ENCODE data around the gene RPRD1B. TPM values are rescaled to one million over a fixed set of nuclear protein-coding genes. Genes with fewer than 3 reads are reported as not detected.

Gene RPRD1B
- total RNA-seq, 1 donor from 2014 or later: 37.7 TPM

DNA sequence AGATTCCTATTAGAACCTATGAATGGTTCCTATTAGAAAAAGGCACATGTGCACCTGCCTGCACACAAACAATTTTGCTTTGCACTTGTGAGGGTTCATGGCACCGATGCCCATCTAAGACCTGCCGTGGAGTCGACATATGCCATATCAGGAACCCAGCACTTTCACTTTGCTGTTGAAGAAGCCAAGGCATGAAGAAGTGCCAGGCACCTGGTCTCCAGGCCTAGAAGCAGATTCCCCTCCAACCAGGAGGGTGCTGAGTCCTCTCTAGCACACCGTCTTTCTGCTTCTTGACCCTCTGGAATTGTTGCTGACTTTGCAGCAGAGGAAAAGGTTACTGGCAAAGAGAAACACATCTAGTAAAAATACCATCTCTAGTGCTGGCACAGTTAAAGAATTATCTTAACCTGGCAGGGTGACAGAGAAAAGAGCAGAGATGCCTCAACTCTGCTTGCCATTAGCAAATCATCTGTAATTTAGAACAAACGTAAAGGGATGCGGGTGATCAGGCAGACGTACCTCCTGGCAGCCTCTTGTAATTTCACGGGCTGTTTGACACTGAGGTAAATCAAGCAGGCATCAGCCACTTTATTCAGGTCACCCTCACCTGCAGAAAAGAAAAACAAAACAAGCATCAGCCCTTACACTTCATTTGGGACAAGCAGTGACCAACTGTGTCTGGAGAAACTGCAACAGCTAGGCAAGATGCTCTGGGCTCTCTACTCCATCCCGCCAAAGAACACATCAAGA is 37.5 kb upstream of the RPRD1B start:
- H3K4me2 ChIP-seq: no peak overlapping the region
- no peak overlapping the region for H3K27ac ChIP-seq
- H3K9me3 ChIP-seq (ENCODE audit: low read depth): no peaks in the 10 kb centered on the region
- no peaks in the 10 kb centered on the region for H3K27me3 ChIP-seq
- H2AFZ ChIP-seq (replicated peaks): no peak overlapping the region
- H4K20me1 ChIP-seq (ENCODE audit: low read depth): peaks cover 3% of the 10 kb centered on the region
- H3K4me3 Mint-ChIP-seq: no peak overlapping the region
- H3K4me1 Mint-ChIP-seq: peaks cover 25% of the 10 kb centered on the region
- H3K79me2 ChIP-seq (ENCODE audit: low read depth): no peaks in the 10 kb centered on the region
- no peak overlapping the region for H3K27ac Mint-ChIP-seq
- no peak overlapping the region for H3K9ac ChIP-seq
- H3K9me3 Mint-ChIP-seq: no peaks in the 10 kb centered on the region
- H3K4me1 ChIP-seq: no peaks in the 10 kb centered on the region
- H3K36me3 ChIP-seq: peaks cover 5% of the 10 kb centered on the region
- TF ChIP-seq, protein P1, sequence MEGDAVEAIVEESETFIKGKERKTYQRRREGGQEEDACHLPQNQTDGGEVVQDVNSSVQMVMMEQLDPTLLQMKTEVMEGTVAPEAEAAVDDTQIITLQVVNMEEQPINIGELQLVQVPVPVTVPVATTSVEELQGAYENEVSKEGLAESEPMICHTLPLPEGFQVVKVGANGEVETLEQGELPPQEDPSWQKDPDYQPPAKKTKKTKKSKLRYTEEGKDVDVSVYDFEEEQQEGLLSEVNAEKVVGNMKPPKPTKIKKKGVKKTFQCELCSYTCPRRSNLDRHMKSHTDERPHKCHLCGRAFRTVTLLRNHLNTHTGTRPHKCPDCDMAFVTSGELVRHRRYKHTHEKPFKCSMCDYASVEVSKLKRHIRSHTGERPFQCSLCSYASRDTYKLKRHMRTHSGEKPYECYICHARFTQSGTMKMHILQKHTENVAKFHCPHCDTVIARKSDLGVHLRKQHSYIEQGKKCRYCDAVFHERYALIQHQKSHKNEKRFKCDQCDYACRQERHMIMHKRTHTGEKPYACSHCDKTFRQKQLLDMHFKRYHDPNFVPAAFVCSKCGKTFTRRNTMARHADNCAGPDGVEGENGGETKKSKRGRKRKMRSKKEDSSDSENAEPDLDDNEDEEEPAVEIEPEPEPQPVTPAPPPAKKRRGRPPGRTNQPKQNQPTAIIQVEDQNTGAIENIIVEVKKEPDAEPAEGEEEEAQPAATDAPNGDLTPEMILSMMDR (IDR thresholded peaks at IDR 0.05): no peak
- no peak for TF ChIP-seq EZH2 (IDR thresholded peaks at IDR 0.05)
- no peak for TF ChIP-seq EZH2phosphoT487 (IDR thresholded peaks at IDR 0.05)
- peaks cover 2% of the 10 kb centered on the region for H3K27me3 Mint-ChIP-seq (ENCODE audit: insufficient read depth, low read depth)
- peaks cover 28% of the 10 kb centered on the region for H3K36me3 Mint-ChIP-seq
- DNase-seq (ENCODE audit: low spot score): no peak
- no peak overlapping the region for H3K4me3 ChIP-seq
- peaks cover 6% of the 10 kb centered on the region for H3F3A ChIP-seq (ENCODE audit: low read depth)

DNA sequence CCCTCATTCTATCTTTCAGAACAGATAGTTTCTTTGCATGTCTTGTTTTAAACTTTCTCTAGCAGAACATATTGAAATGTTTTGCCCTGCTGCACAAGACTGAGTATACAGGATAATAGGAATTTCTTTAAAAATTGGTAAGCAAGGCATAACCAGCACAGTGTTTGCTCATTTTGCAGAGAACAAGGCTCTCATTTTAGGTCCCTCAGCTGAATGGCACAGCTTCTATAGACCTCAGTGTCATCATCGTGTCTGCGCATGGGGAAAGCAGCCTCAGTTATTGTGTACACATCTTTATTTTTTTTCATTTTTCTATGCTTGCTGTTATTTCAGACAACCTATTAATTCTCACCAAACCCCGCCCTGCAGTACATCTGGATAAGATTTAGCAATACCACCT is 36.0 kb upstream of the RPRD1B start:
- Histone ChIP-seq H4K20me1 (ENCODE audit: low read depth) (peaks cover 3% of the 10 kb centered on the region), H3K79me2 (ENCODE audit: low read depth) (no peaks in the 10 kb centered on the region), H3K9me3 (ENCODE audit: low read depth) (no peaks in the 10 kb centered on the region), H3K9ac (no peak overlapping the region), H3K4me1 (no peaks in the 10 kb centered on the region), H3K4me3 (no peak overlapping the region), H3K4me2 (no peak overlapping the region), H3K36me3 (peaks cover 5% of the 10 kb centered on the region), H2AFZ (replicated peaks) (no peak overlapping the region), H3K27me3 (no peaks in the 10 kb centered on the region), H3F3A (ENCODE audit: low read depth) (peaks cover 6% of the 10 kb centered on the region), H3K27ac (no peak overlapping the region)
- H3K4me1 Mint-ChIP-seq: peaks cover 20% of the 10 kb centered on the region
- no peak for DNase-seq (ENCODE audit: low spot score)
- H3K9me3 Mint-ChIP-seq: no peaks in the 10 kb centered on the region
- TF ChIP-seq, protein P1 (IDR thresholded peaks at IDR 0.05): no peak
- TF ChIP-seq EZH2phosphoT487 (IDR thresholded peaks at IDR 0.05): no peak
- TF ChIP-seq EZH2 (IDR thresholded peaks at IDR 0.05): no peak
- peaks cover 38% of the 10 kb centered on the region for H3K36me3 Mint-ChIP-seq
- no peak overlapping the region for H3K27ac Mint-ChIP-seq
- H3K4me3 Mint-ChIP-seq: no peak overlapping the region
- H3K27me3 Mint-ChIP-seq (ENCODE audit: insufficient read depth, low read depth): peaks cover 2% of the 10 kb centered on the region

- H3K27me3 Mint-ChIP-seq (ENCODE audit: insufficient read depth, low read depth): peaks cover 2% of the 10 kb centered on the region
- Histone ChIP-seq H3K4me3 (no peak overlapping the region), H3K36me3 (peaks cover 5% of the 10 kb centered on the region), H3K4me2 (no peak overlapping the region), H4K20me1 (ENCODE audit: low read depth) (peaks cover 3% of the 10 kb centered on the region), H3K79me2 (ENCODE audit: low read depth) (no peaks in the 10 kb centered on the region), H3F3A (ENCODE audit: low read depth) (no peaks in the 10 kb centered on the region), H3K27me3 (no peaks in the 10 kb centered on the region), H3K4me1 (no peaks in the 10 kb centered on the region), H2AFZ (replicated peaks) (no peak overlapping the region), H3K9me3 (ENCODE audit: low read depth) (no peaks in the 10 kb centered on the region), H3K27ac (no peak overlapping the region), H3K9ac (no peak overlapping the region)
- H3K4me3 Mint-ChIP-seq: no peak overlapping the region
- no peak for DNase-seq (ENCODE audit: low spot score)
- peaks cover 36% of the 10 kb centered on the region for H3K36me3 Mint-ChIP-seq
- no peak for TF ChIP-seq EZH2 (IDR thresholded peaks at IDR 0.05)
- TF ChIP-seq EZH2phosphoT487 (IDR thresholded peaks at IDR 0.05): no peak
- TF ChIP-seq, protein P1 (IDR thresholded peaks at IDR 0.05): no peak
- H3K27ac Mint-ChIP-seq: peak overlapping the region; percentile 13
- peaks cover 13% of the 10 kb centered on the region for H3K4me1 Mint-ChIP-seq
- H3K9me3 Mint-ChIP-seq: no peaks in the 10 kb centered on the region
These were observed 33.9 kb upstream of the RPRD1B start for GRCh38 chr20:37999526-38000263.
